ENCODE data around the gene CCDC142.
"Not testable (repeated sequence)": the region's sequence is repeated elsewhere in the genome, so short reads cannot be mapped to it uniquely, and the experiment has no call there.

Gene CCDC142

GRCh38 chr2:74470742-74471141 is 12.1 kb downstream of the CCDC142 start:
- not testable (repeated sequence) for DNase-seq

DNA sequence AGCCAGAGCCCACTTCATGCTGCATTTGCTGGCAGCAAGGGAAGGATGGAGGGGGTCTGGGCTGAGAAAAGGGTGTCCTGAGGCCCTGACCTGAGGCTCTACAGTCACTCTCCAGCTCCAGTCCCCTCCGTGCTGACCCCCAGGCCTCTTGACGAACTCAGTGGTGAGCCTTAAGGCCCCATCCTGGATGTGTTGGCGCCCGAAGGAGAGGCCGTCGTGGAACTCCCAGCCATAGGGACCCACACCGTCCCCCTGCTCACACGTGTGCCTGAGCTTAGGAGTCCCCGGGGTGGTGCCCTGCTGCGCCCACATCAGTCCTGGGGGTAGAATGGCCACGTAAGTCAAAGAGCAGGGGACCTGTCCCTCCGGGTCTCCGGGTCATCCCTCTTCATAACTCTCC is 18.4 kb downstream of the CCDC142 start:
- no peak for DNase-seq

GRCh38 chr2:74462786-74463105 is 20.1 kb downstream of the CCDC142 start:
- DNase-seq: no peak

- no peak for DNase-seq
Measured at GRCh38 chr2:74462054-74462785, 20.6 kb downstream of the CCDC142 start.

DNA sequence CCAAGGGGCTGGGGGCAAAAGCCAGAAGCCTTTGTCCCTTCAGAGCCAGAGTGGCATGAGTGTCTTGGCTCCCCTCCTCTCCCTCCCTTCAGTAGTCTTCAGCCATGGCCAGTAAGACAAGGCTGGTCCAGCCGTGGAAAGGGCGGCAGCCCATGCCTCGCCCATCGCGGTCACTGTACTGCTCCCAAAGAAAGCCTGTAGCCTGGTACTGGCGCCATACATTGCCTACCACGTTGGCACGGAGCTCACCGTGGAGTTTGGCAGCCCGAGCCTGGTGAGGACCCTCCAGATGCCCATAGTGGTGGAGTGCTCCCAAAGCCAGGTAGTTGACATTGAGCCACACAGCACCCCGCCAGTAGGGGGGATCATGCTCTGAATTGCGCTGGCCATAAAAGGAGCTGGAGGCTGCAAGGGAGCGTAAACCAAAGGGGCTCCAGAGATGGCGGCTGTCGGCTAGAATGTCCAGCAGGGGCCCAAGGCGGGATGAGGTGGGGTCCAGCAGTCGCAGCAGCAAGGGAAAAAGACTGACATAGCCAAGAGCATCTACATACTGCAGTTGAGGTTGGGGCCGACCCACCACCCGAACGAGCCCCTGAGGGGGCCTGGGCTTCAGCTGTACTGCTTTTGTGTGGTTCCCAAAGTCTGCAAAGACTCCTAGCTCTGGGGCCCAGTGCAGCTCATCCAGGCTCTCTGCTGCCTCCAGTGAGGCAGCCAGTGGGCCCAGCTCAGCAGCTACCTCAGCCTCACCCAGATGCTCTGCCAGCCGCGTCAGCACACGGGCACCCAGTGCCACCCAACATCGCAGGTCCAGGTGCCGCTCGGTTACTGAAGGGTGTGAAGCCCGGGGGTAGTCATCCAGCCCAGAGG is 21.4 kb downstream of the CCDC142 start:
- no peak for DNase-seq

DNA sequence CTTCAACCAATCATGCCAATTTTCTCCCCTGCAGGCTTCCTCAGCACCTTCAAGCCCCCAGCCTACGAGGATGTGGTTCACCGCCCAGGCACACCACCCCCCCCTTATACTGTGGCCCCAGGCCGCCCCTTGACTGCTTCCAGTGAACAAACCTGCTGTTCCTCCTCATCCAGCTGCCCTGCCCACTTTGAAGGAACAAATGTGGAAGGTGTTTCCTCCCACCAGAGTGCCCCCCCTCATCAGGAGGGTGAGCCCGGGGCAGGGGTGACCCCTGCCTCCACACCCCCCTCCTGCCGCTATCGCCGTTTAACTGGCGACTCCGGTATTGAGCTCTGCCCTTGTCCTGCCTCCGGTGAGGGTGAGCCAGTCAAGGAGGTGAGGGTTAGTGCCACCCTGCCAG is 22.6 kb downstream of the CCDC142 start:
- DNase-seq: not testable (repeated sequence)

DNA sequence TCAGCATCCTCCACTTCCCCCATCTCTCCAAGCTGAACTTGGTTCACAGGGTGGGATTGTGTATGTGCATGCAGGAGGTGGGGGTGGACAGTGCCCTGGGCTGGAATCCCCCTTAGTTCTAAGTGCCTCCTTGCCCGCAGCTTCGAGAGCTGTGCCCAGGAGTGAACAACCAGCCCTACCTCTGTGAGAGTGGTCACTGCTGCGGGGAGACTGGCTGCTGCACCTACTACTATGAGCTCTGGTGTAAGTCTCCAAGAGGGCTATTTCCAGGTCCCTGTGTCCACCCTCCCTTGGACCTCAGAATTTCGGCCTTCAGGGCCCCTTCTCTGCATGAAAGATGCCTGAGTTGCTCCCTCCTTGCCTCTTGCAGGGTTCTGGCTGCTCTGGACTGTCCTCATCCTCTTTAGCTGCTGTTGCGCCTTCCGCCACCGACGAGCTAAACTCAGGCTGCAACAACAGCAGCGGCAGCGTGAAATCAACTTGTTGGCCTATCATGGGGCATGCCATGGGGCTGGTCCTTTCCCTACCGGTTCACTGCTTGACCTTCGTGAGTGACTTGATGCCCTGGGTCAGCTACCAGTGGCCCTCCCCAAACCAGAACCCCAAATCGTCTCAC is 23.2 kb downstream of the CCDC142 start:
- not testable (repeated sequence) for DNase-seq

- DNase-seq: no peak
Measured at GRCh38 chr2:74458938-74459363, 23.8 kb downstream of the CCDC142 start.

DNA sequence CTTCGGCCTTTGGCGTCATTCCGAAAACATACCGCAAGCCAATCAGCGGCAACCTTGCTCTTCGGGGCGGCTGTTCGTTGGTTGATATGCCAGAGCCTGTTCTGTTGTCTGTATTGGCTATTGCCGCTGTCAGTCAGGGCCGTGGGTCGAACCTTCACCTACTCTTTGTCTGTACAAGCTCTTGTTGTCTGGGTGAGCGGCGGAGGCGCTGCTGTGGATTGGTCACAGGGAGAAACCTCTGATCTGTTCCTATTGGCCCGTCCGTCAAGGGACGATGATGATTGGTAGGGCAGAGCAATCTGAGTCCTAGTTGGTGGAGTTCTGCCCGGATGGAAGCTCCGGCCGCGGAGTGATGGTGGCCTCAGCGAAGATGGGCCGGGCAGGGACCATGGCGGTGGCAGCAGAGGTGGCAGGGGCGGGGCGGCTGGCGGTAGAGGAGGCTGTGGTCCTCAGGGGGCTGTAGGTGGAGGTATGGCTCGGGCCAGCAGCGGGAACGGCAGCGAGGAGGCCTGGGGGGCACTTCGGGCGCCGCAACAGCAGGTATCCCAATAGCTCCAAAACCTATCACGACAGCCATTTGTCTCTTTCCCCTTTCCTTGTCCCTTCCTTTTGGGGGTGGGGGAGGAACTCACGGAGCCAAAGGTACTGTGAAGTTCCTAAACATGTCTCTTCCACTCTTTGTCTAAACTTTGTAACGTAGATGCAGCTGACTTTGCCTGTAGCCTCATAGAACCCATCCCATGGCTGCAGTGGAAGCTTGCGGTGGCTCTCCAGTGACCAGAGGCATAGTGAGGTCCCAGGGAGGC is 24.5 kb downstream of the CCDC142 start, which contains the start of gene WBP1:
TSS of gene WBP1 (plus strand) at position 307 of the 806 bp plus-strand sequence. CDS start at position 472, 165 bp downstream.
- peak; percentile 90 to 96 (median 95) for DNase-seq

- DNase-seq: peak; percentile 49 to 77 (median 68)
Measured at GRCh38 chr2:74457549-74458131, 25.2 kb downstream of the CCDC142 start.

GRCh38 chr2:74457129-74457548 is 25.7 kb downstream of the CCDC142 start:
- no peak for DNase-seq

GRCh38 chr2:74454654-74455511 is 27.9 kb downstream of the CCDC142 start, which contains the start of gene INO80B:
INO80B (plus strand) TSS chr2:74455087; CDS start chr2:74455117, 30 bp downstream.
- peak; percentile 91 to 94 (median 92) for DNase-seq

DNA sequence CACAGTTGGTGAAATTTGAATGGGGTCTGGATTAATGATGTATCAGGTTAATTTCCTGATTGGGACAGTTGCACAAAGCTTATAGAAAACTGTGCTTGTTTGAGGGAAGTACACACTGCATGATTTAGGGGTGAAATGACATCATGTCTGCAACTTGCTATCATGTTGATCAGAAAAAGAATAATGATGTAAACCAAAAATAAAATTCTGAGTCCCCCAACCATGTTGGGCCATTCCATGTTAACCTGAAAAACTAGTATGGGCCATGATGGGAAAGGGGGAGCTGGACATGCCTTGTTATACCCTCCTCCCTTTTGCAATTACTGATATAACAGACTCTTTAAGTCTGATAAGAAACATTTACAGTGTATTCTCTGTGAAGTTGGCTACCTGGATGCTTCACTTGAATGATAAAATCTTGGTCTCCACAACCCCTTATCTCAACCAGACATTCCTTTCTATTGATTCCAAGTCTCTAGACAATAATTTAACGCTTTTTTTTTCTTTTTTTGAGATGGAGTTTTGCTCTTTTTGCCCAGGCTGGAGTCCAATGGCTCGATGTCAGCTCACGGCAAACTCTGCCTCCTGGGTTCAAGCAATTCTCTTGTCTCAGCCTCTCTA is 32.1 kb downstream of the CCDC142 start:
- no peak for DNase-seq

DNA sequence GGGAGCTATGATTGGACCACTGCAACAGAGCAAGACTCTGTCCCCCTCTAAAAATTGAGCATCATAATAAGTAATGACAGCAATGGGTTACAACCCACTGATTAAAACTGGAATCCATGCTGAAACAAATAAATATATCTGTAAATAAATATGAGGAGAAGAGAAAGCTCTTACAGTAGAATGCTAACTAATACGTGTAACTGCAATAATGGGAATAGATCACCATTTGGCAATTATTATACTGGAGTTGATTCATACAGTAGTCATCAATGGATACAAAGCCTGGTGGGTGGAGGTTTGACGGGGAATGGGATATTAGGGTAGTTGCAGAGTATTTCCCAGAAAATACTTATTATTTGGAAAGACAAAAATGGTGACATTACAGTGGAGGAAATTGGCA is 34.0 kb downstream of the CCDC142 start:
- DNase-seq: no peak

- no peak for DNase-seq
Measured at GRCh38 chr2:74447230-74447999, 35.4 kb downstream of the CCDC142 start.

DNA sequence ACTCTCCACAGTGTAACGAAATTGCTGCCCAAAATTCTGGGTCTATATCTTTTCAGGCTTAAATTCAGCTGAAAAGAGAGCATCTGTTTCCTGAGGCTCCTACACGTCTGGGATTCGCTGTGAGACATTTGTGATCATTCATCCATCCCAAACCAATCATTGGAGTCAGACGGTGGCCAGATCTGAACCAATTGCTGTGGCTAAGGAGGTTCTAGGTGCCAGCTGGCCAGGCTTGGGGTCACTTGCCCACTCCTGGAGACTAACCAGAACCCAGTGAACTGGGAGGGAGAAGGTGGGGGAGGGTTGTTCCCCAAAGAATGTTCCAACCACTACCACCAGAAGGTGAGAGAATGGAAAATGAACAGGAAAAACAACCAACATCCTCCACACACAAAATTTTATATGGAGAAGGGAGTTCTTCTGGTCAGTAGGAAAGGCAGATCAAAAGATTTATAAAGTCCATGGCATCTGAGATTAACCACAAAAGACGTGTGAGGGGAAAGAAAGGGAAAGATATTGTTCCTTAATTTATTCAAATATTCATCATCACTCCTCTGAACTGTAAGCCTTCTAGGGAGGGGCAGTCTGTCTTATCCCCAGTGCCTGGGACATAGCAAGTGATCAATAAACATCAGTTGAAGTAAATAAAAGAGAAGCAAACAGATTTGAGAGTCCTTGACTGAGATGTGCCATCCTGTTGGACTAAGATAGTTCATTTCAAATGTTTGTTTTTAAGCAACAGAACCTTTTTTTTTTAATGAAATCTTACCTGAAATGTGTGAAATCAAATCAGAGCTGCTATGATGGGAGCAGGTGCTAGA is 38.1 kb downstream of the CCDC142 start:
- no peak for DNase-seq

GRCh38 chr2:74442483-74443297 is 40.1 kb downstream of the CCDC142 start:
- DNase-seq: not testable (repeated sequence)

Data from activated naive CD4-positive, alpha-beta T cell (primary cell).